K562 (cell line): ENCODE measurements around the gene EZH1. TPM values are rescaled to one million over a fixed set of nuclear protein-coding genes. Genes with fewer than 3 reads are reported as not detected.

ENCODE experiments used
- CBFB ChIP-seq: sonication (generic); formaldehyde crosslinking; IDR thresholded peaks from 2 replicates; pipeline ENCODE4 v1.4.0; 2020; ENCODE audit warnings: mild to moderate bottlenecking, missing genetic modification reagents
- GABPA ChIP-seq: fragments of 200-800 bp; sonication (Bioruptor generic); conservative IDR thresholded peaks from 2 replicates; pipeline ENCODE4 v1.6.1; 2016; ENCODE audit warnings: low read depth, missing genetic modification characterization, missing compliant biosample characterization
- HCFC1 ChIP-seq: IDR thresholded peaks from 2 replicates; pipeline ENCODE4 v1.6.1; 2012; ENCODE audit warnings: low read depth, low read length, improper control_type of control experiment
- HMG20A ChIP-seq: fragments of 450-650 bp; formaldehyde crosslinking; conservative IDR thresholded peaks from 2 replicates; pipeline ENCODE4 v1.4.0; 2020; ENCODE audit warnings: mild to moderate bottlenecking, mixed read lengths
- MYC ChIP-seq, 2 experiments: fragments of 250-450 bp in 1 of 2; sonication (Bioruptor Pico) in 1 of 2; IDR thresholded peaks; 2 replicates each; pipeline versions ENCODE4 v1.5.1 to v1.6.1; 2012 to 2021; ENCODE audit warnings: low read depth in 2 of 2, borderline replicate concordance in 1 of 2, improper control_type of control experiment in 1 of 2, low read length in 1 of 2, mild to moderate bottlenecking in 1 of 2, moderate library complexity in 1 of 2
- NFXL1 ChIP-seq: fragments of 450-650 bp; formaldehyde crosslinking; IDR thresholded peaks from 2 replicates; pipeline ENCODE4 v1.4.0; 2021; ENCODE audit warnings: mild to moderate bottlenecking
- NFYB ChIP-seq: IDR thresholded peaks from 2 replicates; pipeline ENCODE4 v1.6.1; 2011; ENCODE audit warnings: mild to moderate bottlenecking, moderate library complexity; ENCODE audit not compliant: insufficient read length; ENCODE audit errors: extremely low read depth
- SAFB2 ChIP-seq: fragments of 200-400 bp; formaldehyde crosslinking; IDR thresholded peaks from 2 replicates; pipeline ENCODE4 v1.6.1; 2018; ENCODE audit warnings: borderline replicate concordance, low read length, low read depth, moderate library complexity; ENCODE audit not compliant: severe bottlenecking
- TAF1 ChIP-seq: IDR thresholded peaks from 2 replicates; pipeline ENCODE4 v1.6.1; 2011; ENCODE audit warnings: mild to moderate bottlenecking, low read length, moderate library complexity; ENCODE audit not compliant: insufficient read depth, control insufficient read depth, severe bottlenecking; ENCODE audit errors: extremely low read depth
- XRCC3 ChIP-seq: fragments of 450-650 bp; IDR thresholded peaks from 2 replicates; pipeline ENCODE4 v1.6.1; 2017; ENCODE audit warnings: mild to moderate bottlenecking, moderate library complexity
- ZFP1 ChIP-seq: fragments of 450-650 bp; formaldehyde crosslinking; IDR thresholded peaks from 2 replicates; pipeline ENCODE4 v1.4.0; 2020; ENCODE audit warnings: mild to moderate bottlenecking, mixed read lengths
- ZNF146 ChIP-seq: IDR thresholded peaks from one replicate; pipeline ENCODE4 v1.6.1; 2018; ENCODE audit warnings: missing compliant biosample characterization; ENCODE audit not compliant: unreplicated experiment
- polyA plus RNA-seq, 8 experiments: library from polyadenylated mRNA; depleted of rRNA in 4 of 8; stranded (reverse) in 5 of 8; unstranded in 3 of 8; fragments of >200 nt; fragmentation: Nextera tagmentation in 2 of 8; fragmentation: Illumina TruSeq in 1 of 8; extraction: Ambion mirVana in 2 of 8; extraction: Trizol in 1 of 8; gene quantifications; 2 replicates each; pipeline versions ENCODE4 v1.2.1 to v1.2.3, GENCODE V29; 2011 to 2014; ENCODE audit warnings: inconsistent platforms in 1 of 8, missing spikeins in 1 of 8
- total RNA-seq, 7 experiments: library from RNA; depleted of rRNA in 6 of 7; stranded (reverse); fragments of >200 nt in 6 of 7; fragmentation: Illumina TruSeq in 2 of 7; extraction: Trizol in 2 of 7; gene quantifications; 2 replicates each; pipeline versions ENCODE4 v1.2.1 to v1.2.3, GENCODE V29; 2011 to 2021; ENCODE audit warnings: low replicate concordance in 1 of 7
- TF ChIP-seq, protein P1 (sequence below): fragments of 250-450 bp; sonication (Bioruptor Pico); IDR thresholded peaks from 2 replicates; pipeline ENCODE4 v1.8.0; 2022; ENCODE audit warnings: moderate library complexity, mild to moderate bottlenecking, inconsistent platforms
- TF ChIP-seq, protein P2 (sequence below): sonication (generic); formaldehyde crosslinking; IDR thresholded peaks from 2 replicates; pipeline ENCODE4 v1.8.0; 2023; ENCODE audit warnings: mild to moderate bottlenecking, missing genetic modification reagents
- TF ChIP-seq, protein P3 (sequence below): fragments of 250-450 bp; sonication (Bioruptor Pico); IDR thresholded peaks from 2 replicates; pipeline ENCODE4 v1.8.0; 2022; ENCODE audit warnings: inconsistent platforms, mild to moderate bottlenecking, moderate library complexity, borderline replicate concordance
- TF ChIP-seq, protein P4 (sequence below): fragments of 250-450 bp; sonication (Bioruptor Pico); IDR thresholded peaks from 2 replicates; pipeline ENCODE4 v1.4.0; 2020

Gene EZH1
- total and polyA plus RNA-seq, 9 of the 15 experiments (the other 6 are each of a cell fraction or from before 2014, with no cell fraction given) = 8.6 to 40.8 (median 22.9) TPM

DNA sequence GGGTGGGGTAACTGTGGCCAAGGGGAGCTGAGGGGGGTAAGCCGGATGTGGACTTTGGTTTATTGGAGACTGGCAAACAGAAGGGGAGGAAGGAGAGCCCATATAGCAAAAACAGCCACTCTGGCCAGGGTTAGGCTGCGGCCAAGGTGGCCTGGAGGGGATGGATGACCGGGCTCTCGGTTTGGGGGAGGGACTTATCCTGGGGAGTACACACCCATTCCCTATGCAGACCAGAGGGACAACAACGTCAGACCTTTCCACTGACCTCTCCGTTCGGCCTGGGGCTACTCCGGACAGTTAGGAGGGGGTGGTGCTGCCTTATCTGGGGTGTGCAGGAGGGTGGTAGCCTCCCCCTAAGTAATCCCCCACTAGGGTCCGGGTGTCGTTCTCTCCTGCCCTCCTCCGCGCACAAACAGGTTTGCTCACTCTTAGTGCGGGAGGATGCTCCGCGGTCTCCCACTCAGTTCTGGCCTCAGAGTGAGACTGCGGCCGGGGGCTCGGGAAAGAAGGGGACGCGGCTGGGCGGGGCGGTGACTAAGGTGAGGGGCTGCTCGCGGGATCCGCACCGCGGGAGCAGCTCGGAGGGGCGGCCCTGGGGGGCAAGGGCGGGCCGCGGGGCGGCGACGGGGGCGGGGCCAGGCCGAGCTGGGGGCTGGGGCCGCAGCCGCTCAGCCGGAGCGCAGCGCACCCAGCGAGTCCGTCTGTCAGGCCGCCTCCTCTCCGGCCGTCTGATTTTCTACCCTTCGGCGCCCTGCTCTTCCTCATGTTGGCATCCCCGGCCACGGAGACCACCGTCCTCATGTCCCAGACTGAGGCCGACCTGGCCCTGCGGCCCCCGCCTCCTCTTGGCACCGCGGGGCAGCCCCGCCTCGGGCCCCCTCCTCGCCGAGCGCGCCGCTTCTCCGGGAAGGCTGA lies 35.4 kb upstream of the EZH1 start, which contains the start of gene WNK4 (continued):
- TF ChIP-seq GABPA (tag) (no peak), MYC (IDR thresholded peaks at IDR 0.05; ENCODE audit: low read depth, low read length) (no peak), MYC (CRISPR knock-in tag; IDR thresholded peaks at IDR 0.05; ENCODE audit: borderline replicate concordance, low read depth) (no peak), SAFB2 (no peak), HCFC1 (no peak), ZNF146 (CRISPR knock-in tag) (no peak), ZFP1 (CRISPR knock-in tag) (no peak), TAF1 (peak; percentile 86), NFYB (no peak), XRCC3 (no peak), NFXL1 (CRISPR knock-in tag) (no peak), HMG20A (CRISPR knock-in tag) (no peak), CBFB (CRISPR knock-in tag) (peak; percentile 47; the same call in 1 of the 2 replicates)
- TF ChIP-seq, protein P1, sequence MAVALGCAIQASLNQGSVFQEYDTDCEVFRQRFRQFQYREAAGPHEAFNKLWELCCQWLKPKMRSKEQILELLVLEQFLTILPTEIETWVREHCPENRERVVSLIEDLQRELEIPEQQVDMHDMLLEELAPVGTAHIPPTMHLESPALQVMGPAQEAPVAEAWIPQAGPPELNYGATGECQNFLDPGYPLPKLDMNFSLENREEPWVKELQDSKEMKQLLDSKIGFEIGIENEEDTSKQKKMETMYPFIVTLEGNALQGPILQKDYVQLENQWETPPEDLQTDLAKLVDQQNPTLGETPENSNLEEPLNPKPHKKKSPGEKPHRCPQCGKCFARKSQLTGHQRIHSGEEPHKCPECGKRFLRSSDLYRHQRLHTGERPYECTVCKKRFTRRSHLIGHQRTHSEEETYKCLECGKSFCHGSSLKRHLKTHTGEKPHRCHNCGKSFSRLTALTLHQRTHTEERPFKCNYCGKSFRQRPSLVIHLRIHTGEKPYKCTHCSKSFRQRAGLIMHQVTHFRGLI (CRISPR knock-in tag) = no peak
- TF ChIP-seq, protein P2, sequence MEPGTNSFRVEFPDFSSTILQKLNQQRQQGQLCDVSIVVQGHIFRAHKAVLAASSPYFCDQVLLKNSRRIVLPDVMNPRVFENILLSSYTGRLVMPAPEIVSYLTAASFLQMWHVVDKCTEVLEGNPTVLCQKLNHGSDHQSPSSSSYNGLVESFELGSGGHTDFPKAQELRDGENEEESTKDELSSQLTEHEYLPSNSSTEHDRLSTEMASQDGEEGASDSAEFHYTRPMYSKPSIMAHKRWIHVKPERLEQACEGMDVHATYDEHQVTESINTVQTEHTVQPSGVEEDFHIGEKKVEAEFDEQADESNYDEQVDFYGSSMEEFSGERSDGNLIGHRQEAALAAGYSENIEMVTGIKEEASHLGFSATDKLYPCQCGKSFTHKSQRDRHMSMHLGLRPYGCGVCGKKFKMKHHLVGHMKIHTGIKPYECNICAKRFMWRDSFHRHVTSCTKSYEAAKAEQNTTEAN (CRISPR knock-in tag) = no peak
- TF ChIP-seq, protein P3, sequence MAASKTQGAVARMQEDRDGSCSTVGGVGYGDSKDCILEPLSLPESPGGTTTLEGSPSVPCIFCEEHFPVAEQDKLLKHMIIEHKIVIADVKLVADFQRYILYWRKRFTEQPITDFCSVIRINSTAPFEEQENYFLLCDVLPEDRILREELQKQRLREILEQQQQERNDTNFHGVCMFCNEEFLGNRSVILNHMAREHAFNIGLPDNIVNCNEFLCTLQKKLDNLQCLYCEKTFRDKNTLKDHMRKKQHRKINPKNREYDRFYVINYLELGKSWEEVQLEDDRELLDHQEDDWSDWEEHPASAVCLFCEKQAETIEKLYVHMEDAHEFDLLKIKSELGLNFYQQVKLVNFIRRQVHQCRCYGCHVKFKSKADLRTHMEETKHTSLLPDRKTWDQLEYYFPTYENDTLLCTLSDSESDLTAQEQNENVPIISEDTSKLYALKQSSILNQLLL (CRISPR knock-in tag) = no peak
- TF ChIP-seq, protein P4, sequence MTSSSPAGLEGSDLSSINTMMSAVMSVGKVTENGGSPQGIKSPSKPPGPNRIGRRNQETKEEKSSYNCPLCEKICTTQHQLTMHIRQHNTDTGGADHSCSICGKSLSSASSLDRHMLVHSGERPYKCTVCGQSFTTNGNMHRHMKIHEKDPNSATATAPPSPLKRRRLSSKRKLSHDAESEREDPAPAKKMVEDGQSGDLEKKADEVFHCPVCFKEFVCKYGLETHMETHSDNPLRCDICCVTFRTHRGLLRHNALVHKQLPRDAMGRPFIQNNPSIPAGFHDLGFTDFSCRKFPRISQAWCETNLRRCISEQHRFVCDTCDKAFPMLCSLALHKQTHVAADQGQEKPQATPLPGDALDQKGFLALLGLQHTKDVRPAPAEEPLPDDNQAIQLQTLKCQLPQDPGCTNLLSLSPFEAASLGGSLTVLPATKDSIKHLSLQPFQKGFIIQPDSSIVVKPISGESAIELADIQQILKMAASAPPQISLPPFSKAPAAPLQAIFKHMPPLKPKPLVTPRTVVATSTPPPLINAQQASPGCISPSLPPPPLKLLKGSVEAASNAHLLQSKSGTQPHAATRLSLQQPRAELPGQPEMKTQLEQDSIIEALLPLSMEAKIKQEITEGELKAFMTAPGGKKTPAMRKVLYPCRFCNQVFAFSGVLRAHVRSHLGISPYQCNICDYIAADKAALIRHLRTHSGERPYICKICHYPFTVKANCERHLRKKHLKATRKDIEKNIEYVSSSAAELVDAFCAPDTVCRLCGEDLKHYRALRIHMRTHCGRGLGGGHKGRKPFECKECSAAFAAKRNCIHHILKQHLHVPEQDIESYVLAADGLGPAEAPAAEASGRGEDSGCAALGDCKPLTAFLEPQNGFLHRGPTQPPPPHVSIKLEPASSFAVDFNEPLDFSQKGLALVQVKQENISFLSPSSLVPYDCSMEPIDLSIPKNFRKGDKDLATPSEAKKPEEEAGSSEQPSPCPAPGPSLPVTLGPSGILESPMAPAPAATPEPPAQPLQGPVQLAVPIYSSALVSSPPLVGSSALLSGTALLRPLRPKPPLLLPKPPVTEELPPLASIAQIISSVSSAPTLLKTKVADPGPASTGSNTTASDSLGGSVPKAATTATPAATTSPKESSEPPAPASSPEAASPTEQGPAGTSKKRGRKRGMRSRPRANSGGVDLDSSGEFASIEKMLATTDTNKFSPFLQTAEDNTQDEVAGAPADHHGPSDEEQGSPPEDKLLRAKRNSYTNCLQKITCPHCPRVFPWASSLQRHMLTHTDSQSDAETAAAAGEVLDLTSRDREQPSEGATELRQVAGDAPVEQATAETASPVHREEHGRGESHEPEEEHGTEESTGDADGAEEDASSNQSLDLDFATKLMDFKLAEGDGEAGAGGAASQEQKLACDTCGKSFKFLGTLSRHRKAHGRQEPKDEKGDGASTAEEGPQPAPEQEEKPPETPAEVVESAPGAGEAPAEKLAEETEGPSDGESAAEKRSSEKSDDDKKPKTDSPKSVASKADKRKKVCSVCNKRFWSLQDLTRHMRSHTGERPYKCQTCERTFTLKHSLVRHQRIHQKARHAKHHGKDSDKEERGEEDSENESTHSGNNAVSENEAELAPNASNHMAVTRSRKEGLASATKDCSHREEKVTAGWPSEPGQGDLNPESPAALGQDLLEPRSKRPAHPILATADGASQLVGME (CRISPR knock-in tag) = no peak
